KMS-11 (cell line): ENCODE measurements around the gene MOV10L1.

Experiments used
- H2AFZ ChIP-seq: fragments of 200-600 bp; sonication (generic); 2 replicates; pipeline ENCODE4 v1.6.1; 2016; ENCODE audit warnings: antibody characterized with exemption, mixed run types, low read depth
- H3K27ac ChIP-seq: fragments of 200-600 bp; sonication (generic); 2 replicates; pipeline ENCODE4 v1.6.1; 2016; ENCODE audit warnings: mild to moderate bottlenecking, mixed run types
- H3K27me3 ChIP-seq: fragments of 200-600 bp; sonication (generic); 2 replicates; pipeline ENCODE4 v1.6.1; 2017; ENCODE audit warnings: mild to moderate bottlenecking, low read depth, mixed run types, moderate library complexity; ENCODE audit not compliant: insufficient read depth
- H3K36me3 ChIP-seq: fragments of 200-600 bp; sonication (generic); 2 replicates; pipeline ENCODE4 v1.6.1; 2017; ENCODE audit warnings: mild to moderate bottlenecking, mixed run types; ENCODE audit not compliant: insufficient read depth
- H3K4me1 ChIP-seq: fragments of 200-600 bp; sonication (generic); 2 replicates; pipeline ENCODE4 v1.6.1; 2016; ENCODE audit warnings: mild to moderate bottlenecking, low read depth, mixed run types; ENCODE audit not compliant: poor library complexity, severe bottlenecking
- H3K4me2 ChIP-seq: fragments of 200-600 bp; sonication (generic); 2 replicates; pipeline ENCODE4 v1.7.0; 2016; ENCODE audit warnings: mild to moderate bottlenecking, mixed run types
- H3K4me3 ChIP-seq: fragments of 200-600 bp; sonication (generic); IDR thresholded peaks from 2 replicates; pipeline ENCODE4 v1.6.1; 2017; ENCODE audit warnings: low read depth, low read length, mixed read lengths; ENCODE audit not compliant: insufficient read depth
- H3K79me2 ChIP-seq: fragments of 200-600 bp; sonication (generic); 2 replicates; pipeline ENCODE4 v1.6.1; 2016; ENCODE audit warnings: low read depth, mixed run types; ENCODE audit not compliant: insufficient read depth
- H3K9ac ChIP-seq: fragments of 200-600 bp; sonication (generic); 2 replicates; pipeline ENCODE4 v1.6.1; 2016; ENCODE audit warnings: mild to moderate bottlenecking, mixed run types
- H4K20me1 ChIP-seq: fragments of 200-600 bp; sonication (generic); 2 replicates; pipeline ENCODE4 v1.6.1; 2016; ENCODE audit warnings: mild to moderate bottlenecking, mixed run types; ENCODE audit not compliant: insufficient read depth
- TF ChIP-seq, protein P1 (sequence below): fragments of 200-600 bp; sonication (generic); conservative IDR thresholded peaks from 2 replicates; pipeline ENCODE4 v1.6.1; 2017; ENCODE audit warnings: low read depth, mild to moderate bottlenecking, antibody characterized with exemption, low read length, moderate library complexity, mixed read lengths

Gene MOV10L1

DNA sequence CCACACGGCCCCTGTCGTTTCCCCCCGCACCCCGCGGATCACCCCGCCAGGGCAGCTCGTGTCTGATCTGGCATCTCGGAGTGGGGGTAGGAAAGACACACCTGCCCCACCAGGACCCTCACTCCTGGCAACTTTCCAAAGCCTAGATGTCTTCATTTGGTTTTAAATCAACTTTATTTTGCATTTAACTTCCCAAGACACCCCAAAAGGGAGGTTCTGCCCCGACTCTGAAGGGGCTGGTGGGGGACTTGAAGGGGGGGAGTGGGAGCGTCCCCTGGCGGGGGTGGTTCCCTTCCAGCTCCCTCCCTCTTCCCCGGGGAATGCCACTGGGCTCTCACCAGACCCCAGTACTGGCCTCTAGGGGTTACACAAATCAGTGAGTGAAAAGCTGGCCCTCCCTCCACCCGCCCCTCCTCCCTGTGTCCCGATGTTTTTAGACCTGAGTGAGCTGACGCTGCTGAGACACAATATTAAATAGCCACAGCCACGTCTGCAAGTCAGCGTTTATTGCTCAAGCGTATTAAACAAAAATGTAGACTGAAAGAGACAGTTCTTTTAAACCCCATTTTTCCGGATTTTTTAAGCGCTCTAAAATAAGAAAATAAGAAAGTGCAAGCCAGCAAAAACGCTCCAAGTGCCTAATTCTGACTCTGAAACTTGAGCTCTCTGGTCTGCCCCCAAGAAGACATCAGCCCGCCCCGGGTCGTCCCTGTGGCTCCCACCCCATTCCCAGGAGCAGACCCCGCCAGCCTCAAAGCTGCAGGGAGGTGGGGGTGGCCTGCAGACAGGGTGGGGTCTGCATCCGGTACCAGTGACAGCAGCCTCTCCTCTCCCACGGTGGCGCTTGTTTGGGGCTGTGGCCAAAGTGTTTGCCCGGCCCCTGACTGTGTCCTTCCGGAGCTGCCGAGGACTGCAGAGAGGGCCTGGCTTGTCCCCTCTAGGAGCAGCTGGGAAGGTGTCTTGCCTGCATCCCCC, 30.6 kb upstream of the MOV10L1 start:
- TF ChIP-seq, protein P1, sequence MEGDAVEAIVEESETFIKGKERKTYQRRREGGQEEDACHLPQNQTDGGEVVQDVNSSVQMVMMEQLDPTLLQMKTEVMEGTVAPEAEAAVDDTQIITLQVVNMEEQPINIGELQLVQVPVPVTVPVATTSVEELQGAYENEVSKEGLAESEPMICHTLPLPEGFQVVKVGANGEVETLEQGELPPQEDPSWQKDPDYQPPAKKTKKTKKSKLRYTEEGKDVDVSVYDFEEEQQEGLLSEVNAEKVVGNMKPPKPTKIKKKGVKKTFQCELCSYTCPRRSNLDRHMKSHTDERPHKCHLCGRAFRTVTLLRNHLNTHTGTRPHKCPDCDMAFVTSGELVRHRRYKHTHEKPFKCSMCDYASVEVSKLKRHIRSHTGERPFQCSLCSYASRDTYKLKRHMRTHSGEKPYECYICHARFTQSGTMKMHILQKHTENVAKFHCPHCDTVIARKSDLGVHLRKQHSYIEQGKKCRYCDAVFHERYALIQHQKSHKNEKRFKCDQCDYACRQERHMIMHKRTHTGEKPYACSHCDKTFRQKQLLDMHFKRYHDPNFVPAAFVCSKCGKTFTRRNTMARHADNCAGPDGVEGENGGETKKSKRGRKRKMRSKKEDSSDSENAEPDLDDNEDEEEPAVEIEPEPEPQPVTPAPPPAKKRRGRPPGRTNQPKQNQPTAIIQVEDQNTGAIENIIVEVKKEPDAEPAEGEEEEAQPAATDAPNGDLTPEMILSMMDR = no peak
- Histone ChIP-seq H3K27me3 (no peaks in the 10 kb centered on the region), H3K27ac (no peak overlapping the region), H3K9ac (no peak overlapping the region; the same call in 1 of the 2 replicates), H3K4me2 (peak overlapping the region; percentile 33; the same call in 1 of the 2 replicates), H3K4me3 (no peak overlapping the region), H3K4me1 (no peaks in the 10 kb centered on the region), H4K20me1 (no peaks in the 10 kb centered on the region), H2AFZ (peak overlapping the region; percentile 44; the same call in 1 of the 2 replicates), H3K79me2 (no peaks in the 10 kb centered on the region), H3K36me3 (no peaks in the 10 kb centered on the region)

DNA sequence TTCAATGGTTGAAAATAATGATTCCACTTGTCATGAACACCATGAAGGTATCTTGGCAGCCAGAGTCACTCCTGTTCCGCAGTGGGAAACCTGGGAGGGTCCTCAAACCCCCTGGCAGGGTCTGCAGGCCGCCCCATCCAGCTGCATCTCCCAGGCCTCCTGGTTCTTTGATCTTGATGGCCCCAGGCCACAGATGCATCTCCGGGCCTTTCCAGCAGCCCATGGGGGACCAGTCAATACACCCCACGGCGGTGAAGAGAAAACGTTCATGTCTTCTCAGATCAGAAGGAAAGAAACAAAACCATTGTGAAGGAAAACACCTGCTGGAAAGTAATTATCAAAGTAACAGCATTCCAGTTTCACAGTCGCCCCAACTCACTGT, 29.9 kb upstream of the MOV10L1 start:
- H3K79me2 ChIP-seq = no peaks in the 10 kb centered on the region
- TF ChIP-seq, protein P1 = no peak
- H3K27ac ChIP-seq = no peak overlapping the region
- no peak overlapping the region for H2AFZ ChIP-seq
- no peaks in the 10 kb centered on the region for H4K20me1 ChIP-seq
- no peaks in the 10 kb centered on the region for H3K27me3 ChIP-seq
- H3K4me2 ChIP-seq = no peak overlapping the region
- H3K4me1 ChIP-seq = no peaks in the 10 kb centered on the region
- H3K4me3 ChIP-seq = no peak overlapping the region
- no peak overlapping the region for H3K9ac ChIP-seq
- H3K36me3 ChIP-seq = no peaks in the 10 kb centered on the region

DNA sequence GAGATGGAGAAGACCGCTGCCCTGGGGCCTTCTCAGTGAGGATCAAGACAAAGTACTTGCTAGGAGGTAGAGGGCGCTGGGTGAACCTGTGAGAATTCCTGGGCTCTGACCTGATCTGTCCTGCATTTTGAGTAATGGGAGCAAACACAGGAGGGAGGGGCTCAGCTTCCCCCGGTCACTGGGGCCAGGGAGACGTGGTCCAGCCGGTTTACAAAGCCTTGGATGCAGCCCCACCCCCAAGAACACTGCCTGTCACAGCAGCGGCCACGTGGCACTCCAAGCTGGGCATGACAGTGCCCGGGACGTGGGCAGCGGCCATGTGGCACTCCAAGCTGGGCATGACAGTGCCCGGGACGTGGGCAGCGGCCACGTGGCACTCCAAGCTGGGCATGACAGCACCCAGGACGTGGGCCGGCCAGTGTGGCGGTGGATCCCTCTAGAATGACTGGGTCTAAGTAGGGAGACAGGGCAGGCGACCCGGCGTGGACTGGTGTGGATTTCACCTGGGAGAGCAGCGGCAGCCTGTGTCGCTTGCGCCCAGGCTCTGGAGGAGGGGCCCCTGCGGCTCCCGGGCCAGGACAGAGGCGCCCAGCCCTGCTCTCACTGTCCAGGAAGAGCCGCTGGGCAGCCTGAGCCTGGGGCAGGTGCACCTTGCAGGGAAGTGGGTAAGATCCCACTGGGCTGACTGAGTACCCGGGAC, 29.2 kb upstream of the MOV10L1 start:
- H3K36me3 ChIP-seq = no peaks in the 10 kb centered on the region
- no peaks in the 10 kb centered on the region for H4K20me1 ChIP-seq
- no peaks in the 10 kb centered on the region for H3K79me2 ChIP-seq
- H3K4me1 ChIP-seq = no peaks in the 10 kb centered on the region
- H3K27ac ChIP-seq = no peak overlapping the region
- H2AFZ ChIP-seq = no peak overlapping the region
- no peaks in the 10 kb centered on the region for H3K27me3 ChIP-seq
- H3K4me2 ChIP-seq = no peak overlapping the region
- H3K9ac ChIP-seq = no peak overlapping the region
- H3K4me3 ChIP-seq = no peak overlapping the region
- TF ChIP-seq, protein P1 = no peak

DNA sequence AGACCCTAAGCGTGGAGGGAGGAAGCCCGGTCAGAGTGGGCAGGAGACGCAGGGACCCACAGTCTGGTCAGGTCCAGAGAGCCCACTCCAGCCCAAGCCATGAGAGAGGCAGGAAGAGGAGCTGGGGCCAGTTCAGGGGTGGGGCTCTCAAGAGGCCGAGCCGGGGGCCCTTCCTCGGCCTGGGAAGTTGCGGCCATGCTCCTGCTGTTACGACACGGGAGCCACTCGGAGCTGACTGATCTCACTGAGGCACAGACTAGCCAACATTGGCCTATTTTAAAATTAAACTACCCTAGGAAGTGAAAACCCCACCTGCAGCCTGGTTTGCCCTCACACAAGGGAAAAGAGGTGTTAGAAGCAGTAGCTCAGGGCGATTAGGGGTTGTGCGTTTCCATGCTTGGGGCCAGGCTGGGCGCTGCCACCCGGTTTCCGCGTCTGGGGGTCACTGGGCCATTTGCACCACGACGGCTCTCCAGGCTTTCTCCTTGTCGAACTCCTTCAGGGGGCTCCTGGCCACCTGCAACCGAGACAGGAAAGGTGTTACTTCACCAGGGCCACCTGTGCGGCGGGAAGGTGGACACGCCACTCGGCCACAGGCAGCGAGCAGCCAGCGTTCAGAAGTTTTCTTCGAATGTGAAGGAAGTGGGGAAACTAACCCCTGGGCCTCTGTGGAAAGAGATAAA, 28.5 kb upstream of the MOV10L1 start:
- Histone ChIP-seq H3K4me2 (no peak overlapping the region), H4K20me1 (no peaks in the 10 kb centered on the region), H3K27me3 (no peaks in the 10 kb centered on the region), H3K4me3 (no peak overlapping the region), H3K4me1 (no peaks in the 10 kb centered on the region), H3K27ac (no peak overlapping the region), H3K36me3 (no peaks in the 10 kb centered on the region), H3K79me2 (no peaks in the 10 kb centered on the region), H2AFZ (no peak overlapping the region), H3K9ac (no peak overlapping the region)
- TF ChIP-seq, protein P1 = no peak
